Activated T-helper 9 cell treated with anti-CD3 and anti-CD28 coated beads, Interleukin-2, amount 50 U/mL, for 16 hours (primary cell): ENCODE results near the gene GPR152.
"Not testable (repeated sequence)": the region's sequence is repeated elsewhere in the genome, so short reads cannot be mapped to it uniquely, and the experiment has no call there.

Source experiments
- DNase-seq: peaks from one replicate; pipeline ENCODE4 v3.0.0-alpha.2; 2020; ENCODE audit warnings: low read depth

Gene GPR152

DNA sequence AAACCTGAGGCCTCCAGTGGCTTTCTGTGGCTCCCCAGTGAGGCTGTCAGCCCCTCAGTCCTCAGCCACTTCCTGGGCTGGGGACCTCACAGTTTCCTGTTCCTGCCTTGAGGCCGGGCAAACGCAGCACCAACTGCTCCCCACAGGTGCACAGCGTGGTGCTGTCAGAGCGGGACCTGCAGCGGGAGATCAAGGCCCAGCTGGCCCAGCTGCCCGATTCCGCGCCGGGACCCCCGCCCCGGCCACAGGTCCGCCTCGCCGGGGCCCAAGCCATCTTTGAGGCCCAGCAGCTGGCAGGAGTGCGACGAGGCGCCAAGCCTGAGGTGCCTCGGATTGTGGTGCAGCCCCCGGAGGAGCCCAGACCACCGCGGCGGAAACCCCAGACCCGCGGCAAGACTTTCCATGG lies 43.3 kb downstream of the GPR152 start:
- no peak for DNase-seq

DNA sequence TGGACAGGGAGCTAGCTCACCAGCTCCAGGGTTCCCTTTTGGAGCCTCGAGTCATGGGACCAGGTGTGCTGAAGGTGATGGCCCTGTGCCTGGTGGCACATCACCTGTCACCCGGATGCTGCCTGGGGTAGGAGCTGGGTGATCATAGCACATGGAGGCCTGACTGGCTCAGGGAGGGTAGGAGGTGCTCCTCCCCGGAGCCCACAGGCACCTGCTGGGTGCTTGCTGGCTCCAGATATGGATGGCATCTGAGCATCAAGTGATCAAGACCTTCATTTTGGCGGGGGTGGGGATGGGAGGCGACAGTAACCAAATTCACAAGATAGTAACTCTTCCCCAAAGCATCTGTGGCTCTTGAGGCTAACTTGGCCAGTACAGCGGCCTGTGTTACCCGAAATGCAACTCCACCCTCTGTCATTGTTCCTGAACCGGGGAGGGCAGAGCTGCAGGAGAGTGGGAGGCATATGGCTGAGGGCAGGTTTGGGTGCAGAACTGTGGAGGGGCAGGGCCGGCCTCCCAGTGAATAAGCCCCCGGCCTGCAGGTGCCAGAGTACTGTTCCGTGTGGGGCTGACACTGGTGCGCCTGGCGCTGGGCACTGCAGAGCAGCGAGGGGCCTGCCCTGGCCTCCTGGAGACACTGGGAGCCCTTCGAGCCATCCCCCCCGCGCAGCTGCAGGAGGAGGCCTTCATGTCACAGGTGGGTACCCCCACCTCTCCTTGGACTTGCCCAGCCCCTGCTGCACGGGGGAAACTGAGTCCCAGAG lies 43.9 kb downstream of the GPR152 start:
- DNase-seq = no peak

DNA sequence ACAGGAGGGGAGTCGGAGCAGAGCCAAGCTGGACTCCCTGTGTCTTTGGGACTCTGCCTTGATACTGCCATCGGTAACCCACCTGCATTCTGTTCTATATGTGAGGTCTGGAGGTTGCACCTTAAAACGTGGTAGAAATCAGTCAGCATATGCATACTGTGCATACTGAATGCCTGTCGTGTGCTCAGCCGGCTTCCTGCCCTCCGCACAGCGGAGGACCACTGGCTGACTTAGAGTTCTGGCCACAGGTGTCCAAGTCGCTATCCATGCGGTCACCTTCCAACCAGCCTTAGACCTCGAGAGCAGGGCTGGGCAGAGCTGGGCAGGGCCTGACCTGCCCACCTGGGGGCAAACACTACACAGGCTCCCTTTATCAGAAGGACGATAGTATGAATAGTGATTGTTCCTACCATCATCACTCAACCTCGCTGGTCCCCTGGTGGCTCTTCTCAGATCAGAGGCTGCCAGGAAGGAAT lies 44.8 kb downstream of the GPR152 start:
- DNase-seq = no peak

DNA sequence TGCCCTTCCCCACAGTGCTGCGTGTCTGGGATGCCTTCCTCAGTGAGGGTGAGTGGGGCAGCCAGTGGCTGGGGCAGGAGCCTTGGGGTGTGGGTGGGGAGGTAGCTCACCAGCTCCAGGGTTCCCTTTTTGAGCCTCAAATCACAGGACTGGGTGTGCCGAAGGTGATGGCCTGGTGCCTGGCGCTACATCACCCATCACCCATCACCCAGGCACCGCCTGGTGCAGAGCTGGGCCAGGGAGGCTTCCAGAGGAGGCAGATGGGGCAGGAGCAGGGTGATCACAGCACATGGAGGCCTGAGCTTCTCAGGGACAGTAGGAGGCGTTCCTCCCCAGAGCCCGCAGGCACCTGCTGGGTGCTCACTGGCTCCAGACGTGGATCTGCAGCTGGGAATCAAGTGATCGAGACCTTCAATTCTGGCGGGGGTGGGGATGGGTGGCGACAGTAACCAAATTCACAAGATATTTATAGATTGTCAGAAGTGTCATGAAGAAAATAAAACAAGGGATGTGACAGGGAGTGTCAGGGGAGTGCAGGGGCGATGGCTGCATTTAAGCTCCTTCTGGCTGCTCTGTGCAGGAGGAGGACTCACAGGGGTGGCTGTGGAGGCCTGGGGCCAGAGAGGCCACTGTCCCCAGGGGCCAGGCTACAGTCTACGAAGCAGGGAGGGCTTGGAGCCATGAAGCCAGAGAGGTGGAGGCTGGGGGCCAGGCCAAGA lies 45.4 kb downstream of the GPR152 start:
- DNase-seq = no peak

DNA sequence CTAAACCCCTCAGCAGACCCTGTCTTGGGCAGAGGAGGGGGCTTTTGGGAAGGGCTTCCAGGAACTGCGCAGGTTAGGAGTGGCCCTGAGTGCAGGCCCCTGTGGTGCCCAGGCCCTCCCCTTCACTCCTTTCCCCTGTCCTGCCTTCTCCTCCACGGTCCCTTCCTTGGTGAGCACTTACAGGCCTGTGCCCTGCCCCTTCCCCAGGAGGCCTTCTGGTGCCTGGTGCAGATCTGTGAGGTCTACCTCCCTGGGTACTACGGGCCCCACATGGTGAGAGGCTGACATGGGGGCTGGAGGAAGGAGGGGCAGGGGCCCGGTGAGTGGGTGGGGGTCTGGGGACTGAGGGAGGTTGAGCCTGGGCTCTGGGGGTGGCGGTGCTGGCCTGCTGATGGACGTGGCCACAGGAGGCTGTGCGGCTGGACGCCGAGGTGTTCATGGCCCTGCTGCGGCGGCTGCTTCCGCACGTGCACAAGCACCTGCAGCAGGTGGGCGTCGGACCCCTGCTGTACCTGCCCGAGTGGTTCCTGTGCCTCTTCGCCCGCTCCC lies 46.0 kb downstream of the GPR152 start:
- no peak for DNase-seq

DNA sequence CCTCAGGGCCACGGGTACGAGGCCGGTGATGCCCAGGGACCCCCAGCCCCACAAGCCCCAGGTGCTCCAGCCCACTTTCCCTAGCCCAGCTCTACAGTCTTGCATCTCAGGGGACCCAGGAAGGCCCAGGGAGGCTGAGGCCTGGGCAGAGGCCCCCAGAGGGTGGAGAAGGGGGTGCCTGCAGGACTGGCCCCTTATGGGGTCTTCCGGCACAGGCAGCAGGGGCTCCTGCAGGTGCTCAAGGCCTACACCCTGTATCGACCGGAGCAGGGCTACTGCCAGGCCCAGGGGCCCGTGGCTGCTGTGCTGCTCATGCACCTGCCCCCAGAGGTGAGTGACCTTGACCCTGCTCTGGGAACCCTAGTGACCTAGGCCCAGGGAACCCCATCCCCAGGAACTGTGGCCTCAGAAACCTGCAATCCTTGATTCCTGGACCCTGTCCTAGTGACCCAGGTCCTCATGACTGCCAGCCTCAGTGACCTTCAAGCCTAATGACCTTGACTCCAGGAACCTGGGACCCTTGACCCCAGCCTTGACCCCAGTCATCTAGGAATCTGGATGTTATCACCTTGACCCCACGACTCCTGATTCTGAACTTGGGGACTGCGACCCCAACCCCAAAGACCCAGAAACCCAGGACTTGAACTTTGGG lies 46.7 kb downstream of the GPR152 start:
- no peak for DNase-seq

DNA sequence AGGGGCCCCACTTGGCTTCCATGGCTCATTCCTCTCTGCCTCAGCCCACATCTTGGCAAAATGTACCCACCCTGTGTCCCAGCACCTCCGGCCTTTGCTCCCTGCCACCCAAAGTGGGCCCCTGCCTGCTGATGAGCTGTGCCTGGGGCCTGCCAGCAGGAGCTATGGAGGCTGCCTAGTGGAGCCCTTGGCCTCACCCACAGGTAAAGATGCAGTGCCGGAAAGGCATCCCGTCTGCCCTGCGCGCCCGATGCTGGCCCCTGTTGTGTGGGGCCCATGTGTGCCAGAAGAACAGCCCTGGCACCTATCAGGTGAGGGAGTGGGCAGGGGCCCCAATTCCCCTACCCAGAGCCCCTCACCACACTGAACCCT lies 47.3 kb downstream of the GPR152 start:
- no peak for DNase-seq

DNA sequence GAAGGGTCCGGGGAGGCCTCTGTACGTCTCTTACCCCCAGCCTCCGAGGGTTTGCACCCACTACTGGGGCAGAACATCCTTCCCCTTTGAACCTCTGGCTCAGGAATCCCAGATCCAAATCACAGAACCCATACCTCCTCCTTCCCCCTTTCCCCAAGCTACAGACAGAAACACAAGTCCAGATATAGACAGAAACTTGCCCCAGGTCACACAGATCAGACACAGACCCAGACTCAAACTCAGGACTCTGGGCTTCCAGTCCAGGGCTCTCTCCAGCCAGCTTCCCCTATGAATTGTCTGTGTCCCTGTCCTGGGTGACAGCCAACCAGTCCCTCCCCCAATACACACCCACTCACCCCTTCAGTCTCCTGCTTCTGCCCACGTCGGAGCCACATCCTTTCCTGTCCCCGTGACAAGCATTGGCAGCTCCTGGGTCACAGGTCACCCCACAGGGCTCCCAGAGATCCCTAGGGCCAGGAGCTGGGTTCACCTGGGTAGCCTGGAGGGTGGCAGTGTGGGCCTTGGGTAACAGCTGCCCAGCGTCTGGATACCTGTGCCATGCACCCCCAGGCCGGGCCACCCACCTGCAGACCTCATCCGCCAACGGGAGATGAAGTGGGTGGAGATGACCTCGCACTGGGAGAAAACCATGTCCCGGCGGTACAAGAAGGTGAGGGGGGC lies 47.9 kb downstream of the GPR152 start:
- no peak for DNase-seq

DNA sequence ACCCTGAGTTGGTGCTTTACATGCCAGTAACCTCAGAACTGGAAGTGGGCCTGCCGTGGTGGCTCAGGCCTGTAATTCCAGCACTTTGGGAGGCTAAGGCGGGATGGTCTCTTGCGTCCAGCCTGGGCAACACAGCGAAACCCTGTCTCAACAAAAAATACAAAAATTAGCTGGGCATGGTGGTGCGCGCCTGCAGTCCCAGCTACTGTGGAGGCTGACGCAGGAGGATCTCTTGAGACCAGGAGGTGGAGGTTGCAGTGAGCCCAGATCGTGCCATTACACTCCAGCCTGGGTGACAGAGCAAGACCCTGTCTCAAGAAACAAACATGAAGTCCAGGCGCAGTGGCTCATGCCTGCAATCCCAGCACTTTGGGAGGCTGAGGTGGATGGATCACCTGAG lies 49.4 kb downstream of the GPR152 start:
- not testable (repeated sequence) for DNase-seq

DNA sequence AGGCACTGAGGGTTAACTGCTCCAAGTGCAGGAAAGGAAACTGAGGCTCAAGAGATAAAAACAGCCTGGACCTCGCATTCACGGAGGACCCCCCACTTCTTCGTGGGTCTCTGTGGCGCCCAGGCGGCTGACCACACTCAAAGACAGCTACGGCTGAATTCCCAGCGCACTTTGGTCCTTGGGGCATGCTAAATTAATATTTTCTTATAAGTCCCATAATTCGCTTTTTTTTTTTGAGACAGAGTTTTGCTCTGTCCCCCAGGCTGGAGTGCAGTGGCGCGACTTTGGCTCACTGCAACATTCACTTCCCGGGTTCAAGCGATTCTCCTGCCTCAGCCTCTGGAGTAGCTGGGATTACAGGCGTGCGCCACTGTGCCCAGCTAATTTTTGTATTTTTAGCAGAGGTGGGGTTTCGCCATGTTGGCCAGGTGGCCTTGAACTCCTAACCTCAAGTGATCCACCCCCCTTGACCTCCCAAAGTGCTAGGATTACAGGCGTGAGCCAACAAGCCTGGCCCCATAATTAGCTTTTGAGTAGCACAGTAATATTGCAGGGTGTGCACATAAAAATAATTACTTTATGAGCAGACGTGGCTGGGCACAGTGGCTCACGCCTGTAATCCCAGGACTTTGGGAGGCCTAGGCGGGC lies 50.2 kb downstream of the GPR152 start:
- not testable (repeated sequence) for DNase-seq

DNA sequence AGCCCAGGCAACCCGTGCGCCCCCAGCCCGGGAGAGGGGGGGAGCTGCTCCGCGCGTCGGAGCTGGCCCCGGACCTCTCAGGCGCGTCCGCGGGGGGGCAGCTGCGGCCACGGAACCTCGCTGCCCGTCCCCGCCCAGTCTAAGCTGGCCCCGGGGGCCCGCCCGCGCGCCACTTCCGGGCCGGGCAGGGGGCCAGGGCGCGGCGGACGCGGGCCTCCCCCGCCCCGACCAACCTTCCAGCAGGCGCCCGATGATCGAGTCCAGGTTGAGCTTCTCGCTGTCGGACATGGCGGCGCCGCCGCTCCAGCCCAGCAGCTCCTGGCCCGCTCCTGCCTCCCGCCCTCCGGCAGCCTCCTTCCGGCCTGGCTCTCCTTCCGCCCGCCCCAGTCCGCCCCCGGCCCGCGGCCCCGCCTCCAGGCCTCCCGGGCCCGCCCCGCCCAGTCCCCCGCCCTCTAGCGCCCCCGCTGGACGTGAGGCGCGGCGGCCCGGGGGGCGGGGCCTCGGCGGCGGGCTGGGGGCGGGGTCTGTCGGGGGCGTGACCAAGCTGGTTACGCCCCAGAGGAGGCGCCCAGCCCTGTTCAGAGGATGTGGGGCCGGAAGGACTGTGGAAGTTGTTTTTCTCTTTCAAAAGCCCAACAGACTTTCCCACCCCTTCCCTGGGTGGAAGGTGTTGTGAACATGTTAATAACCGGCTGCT lies 50.9 kb downstream of the GPR152 start, which contains the start of gene PPP1CA:
PPP1CA (minus strand) TSS at position 364 of the 697 bp plus-strand sequence; CDS start at position 288, 76 bp downstream.
- DNase-seq = peak; percentile 90
